Muscle of back (tissue), 11 donors: ENCODE measurements around the gene DCTN5. TPM values are rescaled to one million over a fixed set of nuclear protein-coding genes. Genes with fewer than 3 reads are reported as not detected.

ENCODE experiments used
- DNase-seq, 3 donors: peaks; one replicate each; pipeline versions ENCODE4 v3.0.0 to v3.0.0-alpha.2; 2013
- polyA plus RNA-seq, 10 donors: library from polyadenylated mRNA; unstranded; fragments of 120-200 nt; gene quantifications; one replicate each; pipeline ENCODE4 v1.2.1, GENCODE V29; 2013; ENCODE audit not compliant: insufficient read length in 10 of 10

The DCTN5 gene
- polyA plus RNA-seq, 10 donors = 35.7 to 46.4 (median 43.1) TPM

- DNase-seq = no peak
These were observed 9.6 kb downstream of the DCTN5 start for GRCh38 chr16:23650674-23651416.

GRCh38 chr16:23651943-23652468, 10.7 kb downstream of the DCTN5 start:
- no peak for DNase-seq

GRCh38 chr16:23663918-23664317, 22.7 kb downstream of the DCTN5 start:
- DNase-seq = no peak

GRCh38 chr16:23666571-23667354, 25.5 kb downstream of the DCTN5 start:
- no peak for DNase-seq

GRCh38 chr16:23667355-23667659, 26.0 kb downstream of the DCTN5 start:
- no peak for DNase-seq

- no peak for DNase-seq
These were observed 27.0 kb downstream of the DCTN5 start for GRCh38 chr16:23668225-23668624.

GRCh38 chr16:23668873-23669272, 27.6 kb downstream of the DCTN5 start:
- DNase-seq = no peak

- DNase-seq = peak in 1 of 3 donors; percentile 56
These were observed 29.0 kb downstream of the DCTN5 start for GRCh38 chr16:23670137-23670776.

- peak in 1 of 3 donors; percentile 9 for DNase-seq
These were observed 32.8 kb downstream of the DCTN5 start for GRCh38 chr16:23673971-23674614.

GRCh38 chr16:23676924-23677480, 35.7 kb downstream of the DCTN5 start:
- DNase-seq = no peak

- DNase-seq = peak; percentile 77 to 94 (median 83)
These were observed 37.4 kb downstream of the DCTN5 start, which contains the start of gene PLK1 for GRCh38 chr16:23678430-23679273. PLK1 (plus strand) TSS chr16:23678889; CDS start chr16:23678933, 44 bp downstream.

- DNase-seq = peak in 1 of 3 donors; percentile 44
These were observed 38.2 kb downstream of the DCTN5 start for GRCh38 chr16:23679274-23679985.

- no peak for DNase-seq
These were observed 38.7 kb downstream of the DCTN5 start for GRCh38 chr16:23679986-23680336.

GRCh38 chr16:23682181-23682580, 40.9 kb downstream of the DCTN5 start:
- no peak for DNase-seq

GRCh38 chr16:23683487-23683886, 42.2 kb downstream of the DCTN5 start:
- no peak for DNase-seq

GRCh38 chr16:23687034-23687808, 46.0 kb downstream of the DCTN5 start:
- DNase-seq = no peak

- no peak for DNase-seq
These were observed 48.3 kb downstream of the DCTN5 start for GRCh38 chr16:23689442-23690187.

GRCh38 chr16:23690771-23691482, 49.7 kb downstream of the DCTN5 start:
- no peak for DNase-seq
